IPS-20b (cell line): ENCODE measurements around the gene CEMIP2.

Source experiments
- H3K27ac ChIP-seq: one replicate; pipeline ENCODE4 v1.5.1; 2013; ENCODE audit warnings: low read length
- H3K27me3 ChIP-seq: 2 replicates; pipeline ENCODE4 v1.6.1; 2013; ENCODE audit warnings: mild to moderate bottlenecking, low read length, inconsistent platforms; ENCODE audit not compliant: insufficient read depth
- H3K36me3 ChIP-seq: 2 replicates; pipeline ENCODE4 v1.6.1; 2013; ENCODE audit warnings: low read depth, mild to moderate bottlenecking, inconsistent platforms, low read length, moderate library complexity; ENCODE audit not compliant: insufficient read depth
- H3K4me1 ChIP-seq: 2 replicates; pipeline ENCODE4 v1.6.1; 2013; ENCODE audit warnings: mild to moderate bottlenecking, control low read depth, inconsistent platforms, low read length, moderate library complexity; ENCODE audit not compliant: insufficient read depth
- H3K4me3 ChIP-seq: 2 replicates; pipeline ENCODE4 v1.5.1; 2013; ENCODE audit warnings: mild to moderate bottlenecking, low read length, inconsistent platforms
- H3K9ac ChIP-seq: 2 replicates; pipeline ENCODE4 v1.6.1; 2013; ENCODE audit warnings: low read depth, mild to moderate bottlenecking, inconsistent platforms, low read length, moderate library complexity
- H3K9me3 ChIP-seq: 2 replicates; pipeline ENCODE4 v1.6.1; 2013; ENCODE audit warnings: mild to moderate bottlenecking, low read depth, low read length, inconsistent platforms; ENCODE audit not compliant: insufficient read depth

The CEMIP2 gene

GRCh38 chr9:71652480-71652879 lies 115.8 kb downstream of the CEMIP2 start:
- Histone ChIP-seq H3K4me3 (no peak overlapping the region), H3K9me3 (no peaks in the 10 kb centered on the region), H3K27ac (no peak overlapping the region), H3K9ac (no peak overlapping the region), H3K4me1 (0 out of 2 replicates have a peak, but pooled peaks cover under 1% of the 10 kb centered on the region), H3K27me3 (no peaks in the 10 kb centered on the region), H3K36me3 (no peaks in the 10 kb centered on the region)

GRCh38 chr9:71648453-71648852 lies 119.9 kb downstream of the CEMIP2 start:
- Histone ChIP-seq H3K9me3 (no peaks in the 10 kb centered on the region), H3K27me3 (no peaks in the 10 kb centered on the region), H3K9ac (no peak overlapping the region), H3K4me3 (no peak overlapping the region), H3K27ac (no peak overlapping the region), H3K4me1 (0 out of 2 replicates have a peak, but pooled peaks cover 3% of the 10 kb centered on the region), H3K36me3 (no peaks in the 10 kb centered on the region)

GRCh38 chr9:71647094-71647591 lies 121.2 kb downstream of the CEMIP2 start:
- H3K27ac ChIP-seq, result no peak overlapping the region
- H3K9me3 ChIP-seq, result no peaks in the 10 kb centered on the region
- H3K4me1 ChIP-seq, result 0 out of 2 replicates have a peak, but pooled peaks cover 3% of the 10 kb centered on the region
- H3K4me3 ChIP-seq, result no peak overlapping the region
- no peaks in the 10 kb centered on the region for H3K27me3 ChIP-seq
- no peak overlapping the region for H3K9ac ChIP-seq
- no peaks in the 10 kb centered on the region for H3K36me3 ChIP-seq

GRCh38 chr9:71646131-71646530 lies 122.2 kb downstream of the CEMIP2 start:
- H3K4me3 ChIP-seq, result no peak overlapping the region
- H3K27me3 ChIP-seq, result no peaks in the 10 kb centered on the region
- no peaks in the 10 kb centered on the region for H3K36me3 ChIP-seq
- H3K9ac ChIP-seq, result no peak overlapping the region
- no peak overlapping the region for H3K27ac ChIP-seq
- 0 out of 2 replicates have a peak, but pooled peaks cover 3% of the 10 kb centered on the region for H3K4me1 ChIP-seq
- H3K9me3 ChIP-seq, result no peaks in the 10 kb centered on the region

GRCh38 chr9:71644819-71645362 lies 123.4 kb downstream of the CEMIP2 start:
- Histone ChIP-seq H3K9ac (no peak overlapping the region), H3K36me3 (no peaks in the 10 kb centered on the region), H3K4me1 (0 out of 2 replicates have a peak, but pooled peaks cover 3% of the 10 kb centered on the region), H3K27ac (no peak overlapping the region), H3K9me3 (no peaks in the 10 kb centered on the region), H3K27me3 (no peaks in the 10 kb centered on the region), H3K4me3 (no peak overlapping the region)

GRCh38 chr9:71643330-71643729 lies 125.0 kb downstream of the CEMIP2 start:
- no peaks in the 10 kb centered on the region for H3K27me3 ChIP-seq
- no peaks in the 10 kb centered on the region for H3K9me3 ChIP-seq
- no peak overlapping the region for H3K27ac ChIP-seq
- H3K9ac ChIP-seq, result no peak overlapping the region
- no peak overlapping the region for H3K4me3 ChIP-seq
- peaks cover 3% of the 10 kb centered on the region; the same call in 1 of the 2 replicates for H3K4me1 ChIP-seq
- H3K36me3 ChIP-seq, result no peaks in the 10 kb centered on the region

- no peak overlapping the region for H3K9ac ChIP-seq
- H3K27me3 ChIP-seq, result no peaks in the 10 kb centered on the region
- H3K36me3 ChIP-seq, result no peaks in the 10 kb centered on the region
- H3K4me3 ChIP-seq, result no peak overlapping the region
- H3K27ac ChIP-seq, result no peak overlapping the region
- no peaks in the 10 kb centered on the region for H3K9me3 ChIP-seq
- no peaks in the 10 kb centered on the region; the same call in 1 of the 2 replicates for H3K4me1 ChIP-seq
These were observed 126.3 kb downstream of the CEMIP2 start for GRCh38 chr9:71642056-71642455.

GRCh38 chr9:71638627-71639026 lies 129.7 kb downstream of the CEMIP2 start:
- no peak overlapping the region for H3K4me3 ChIP-seq
- H3K27ac ChIP-seq, result no peak overlapping the region
- no peaks in the 10 kb centered on the region for H3K27me3 ChIP-seq

GRCh38 chr9:71637926-71638325 lies 130.4 kb downstream of the CEMIP2 start:
- no peaks in the 10 kb centered on the region for H3K36me3 ChIP-seq
- H3K9ac ChIP-seq, result no peak overlapping the region
- no peak overlapping the region for H3K27ac ChIP-seq
- H3K4me3 ChIP-seq, result no peak overlapping the region
- no peaks in the 10 kb centered on the region; the same call in 1 of the 2 replicates for H3K4me1 ChIP-seq
- no peaks in the 10 kb centered on the region for H3K27me3 ChIP-seq
- H3K9me3 ChIP-seq, result no peaks in the 10 kb centered on the region

More at GRCh38 chr9:71638627-71639026, 129.7 kb downstream of the CEMIP2 start:
- Histone ChIP-seq H3K36me3 (no peaks in the 10 kb centered on the region), H3K9me3 (no peaks in the 10 kb centered on the region), H3K4me1 (no peaks in the 10 kb centered on the region; the same call in 1 of the 2 replicates), H3K9ac (no peak overlapping the region)

GRCh38 chr9:71637375-71637774 lies 130.9 kb downstream of the CEMIP2 start:
- Histone ChIP-seq H3K4me3 (no peak overlapping the region), H3K27me3 (no peaks in the 10 kb centered on the region), H3K4me1 (no peaks in the 10 kb centered on the region; the same call in 1 of the 2 replicates), H3K9ac (no peak overlapping the region), H3K9me3 (no peaks in the 10 kb centered on the region), H3K27ac (no peak overlapping the region), H3K36me3 (no peaks in the 10 kb centered on the region)

GRCh38 chr9:71636143-71636839 lies 132.0 kb downstream of the CEMIP2 start:
- H3K4me3 ChIP-seq, result no peak overlapping the region
- no peaks in the 10 kb centered on the region for H3K27me3 ChIP-seq
- no peaks in the 10 kb centered on the region for H3K9me3 ChIP-seq
- no peak overlapping the region for H3K27ac ChIP-seq
- H3K4me1 ChIP-seq, result no peaks in the 10 kb centered on the region; the same call in 1 of the 2 replicates
- no peak overlapping the region for H3K9ac ChIP-seq
- no peaks in the 10 kb centered on the region for H3K36me3 ChIP-seq

- Histone ChIP-seq H3K36me3 (no peaks in the 10 kb centered on the region), H3K27ac (no peak overlapping the region), H3K27me3 (no peaks in the 10 kb centered on the region), H3K4me1 (no peaks in the 10 kb centered on the region; the same call in 1 of the 2 replicates), H3K9ac (no peak overlapping the region), H3K9me3 (no peaks in the 10 kb centered on the region), H3K4me3 (no peak overlapping the region)
These were observed 133.6 kb downstream of the CEMIP2 start for GRCh38 chr9:71634752-71635151.
